ENCODE results near the gene TMEM150A. TPM values are rescaled to one million over a fixed set of nuclear protein-coding genes. Genes with fewer than 3 reads are reported as not detected.
A peak's percentile ranks its signal among the peaks of the same experiment; 100 is the strongest.

TMEM150A gene
- total and polyA plus RNA-seq, 2 of the 13 experiments (the other 11 are each of a cell fraction or from before 2014, with no cell fraction given), result 30.1 to 70.4 TPM

DNA sequence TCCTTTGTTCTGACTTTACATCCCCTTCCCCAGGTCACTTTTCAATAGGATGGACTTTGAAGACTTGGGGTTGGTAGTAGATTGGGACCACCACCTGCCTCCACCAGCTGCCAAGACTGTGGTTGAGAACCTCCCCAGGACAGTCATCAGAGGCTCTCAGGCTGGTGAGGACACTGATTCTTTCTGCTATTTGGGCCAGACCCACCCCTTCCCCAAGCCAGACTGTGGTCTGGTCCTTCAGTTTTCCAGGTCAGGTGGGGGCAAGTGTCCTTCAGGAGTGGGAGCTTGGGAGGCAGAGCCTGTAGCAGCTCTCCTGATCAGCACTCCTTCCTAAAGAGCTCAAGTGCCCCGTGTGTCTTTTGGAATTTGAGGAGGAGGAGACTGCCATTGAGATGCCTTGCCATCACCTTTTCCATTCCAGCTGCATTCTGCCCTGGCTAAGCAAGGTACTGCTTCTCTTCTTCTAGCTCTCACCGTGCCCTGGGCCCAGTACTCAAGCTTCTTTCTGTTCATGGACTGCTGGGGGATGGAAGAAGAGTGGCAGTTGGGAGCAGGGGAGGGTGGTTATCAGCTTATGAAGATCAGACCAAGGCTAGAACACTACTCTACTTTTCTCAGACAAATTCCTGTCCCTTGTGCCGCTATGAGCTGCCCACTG is 5.9 kb downstream of the TMEM150A start (continued):
- 0 out of 2 replicates have a peak, but pooled peaks have one; percentile 25 for TF ChIP-seq ZFP90 (CRISPR knock-in tag; IDR thresholded peaks at IDR 0.05; ENCODE audit: borderline replicate concordance)
- 0 out of 2 replicates have a peak, but pooled peaks have one; percentile 10 for TF ChIP-seq ZNF263 (CRISPR knock-in tag; IDR thresholded peaks at IDR 0.05)
- TF ChIP-seq TBX3 (IDR thresholded peaks at IDR 0.05; ENCODE audit: borderline replicate concordance), result no peak
- TF ChIP-seq, protein P1, sequence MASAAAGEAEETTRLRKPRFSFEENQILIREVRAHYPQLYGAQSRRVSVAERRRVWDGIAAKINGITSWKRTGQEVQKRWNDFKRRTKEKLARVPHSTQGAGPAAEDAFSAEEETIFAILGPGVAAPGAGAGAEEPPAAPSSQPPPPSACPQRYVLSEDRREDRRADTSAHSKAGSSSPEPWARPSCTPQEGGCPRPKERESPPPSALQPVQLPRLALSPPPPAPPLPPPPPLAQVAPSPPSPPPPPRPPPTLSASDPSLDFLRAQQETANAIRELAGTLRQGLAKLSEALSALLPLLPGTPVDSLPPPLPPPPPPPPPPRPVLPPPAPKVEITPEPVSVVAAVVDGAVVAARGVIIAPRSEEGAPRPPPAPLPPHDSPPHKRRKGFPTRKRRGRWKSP (CRISPR knock-in tag; IDR thresholded peaks at IDR 0.05), result no peak
- no peak for TF ChIP-seq HIVEP1 (CRISPR knock-in tag; IDR thresholded peaks at IDR 0.05)
- TF ChIP-seq SALL1 (CRISPR knock-in tag; IDR thresholded peaks at IDR 0.05), result 0 out of 2 replicates have a peak, but pooled peaks have one; percentile 22
- TF ChIP-seq SIX1 (CRISPR knock-in tag; IDR thresholded peaks at IDR 0.05; ENCODE audit: borderline replicate concordance), result no peak
- no peak for TF ChIP-seq ZFX (CRISPR knock-in tag; IDR thresholded peaks at IDR 0.05; ENCODE audit: low read depth)
- TF ChIP-seq RBM22 (optimal IDR thresholded peaks at IDR 0.05; ENCODE audit: low read length), result peak; percentile 92
- TF ChIP-seq MTF1 (CRISPR knock-in tag; IDR thresholded peaks at IDR 0.05), result no peak
- TF ChIP-seq POLR2A (IDR thresholded peaks at IDR 0.05; ENCODE audit: insufficient read depth in 1 of 2, low read depth in 2 of 2, low read length in 2 of 2), result no peak
- peak; percentile 39; the same call in 1 of the 2 replicates for TF ChIP-seq POLR2G (IDR thresholded peaks at IDR 0.05; ENCODE audit: low read depth, low read length)
- no peak for TF ChIP-seq KDM2A (CRISPR knock-in tag; IDR thresholded peaks at IDR 0.05; ENCODE audit: borderline replicate concordance, low read depth)
- no peak for TF ChIP-seq NBN (conservative IDR thresholded peaks at IDR 0.05)
- TF ChIP-seq ZNF556 (CRISPR knock-in tag; IDR thresholded peaks at IDR 0.05; ENCODE audit: borderline replicate concordance), result no peak
- TF ChIP-seq KMT2B (CRISPR knock-in tag; IDR thresholded peaks at IDR 0.05), result no peak
- TF ChIP-seq POLR2AphosphoS2 (IDR thresholded peaks at IDR 0.05; ENCODE audit: low read depth, low read length), result 0 out of 2 replicates have a peak, but pooled peaks have one; percentile 23
- no peak for TF ChIP-seq NFRKB (IDR thresholded peaks at IDR 0.05)
- 0 out of 2 replicates have a peak, but pooled peaks have one; percentile 27 for TF ChIP-seq MEIS2 (CRISPR knock-in tag; IDR thresholded peaks at IDR 0.05)
- no peak for TF ChIP-seq AKAP8 (CRISPR knock-in tag; IDR thresholded peaks at IDR 0.05)
- TF ChIP-seq ZNF598 (CRISPR knock-in tag; IDR thresholded peaks at IDR 0.05; ENCODE audit: borderline replicate concordance), result no peak
- TF ChIP-seq SIN3A (IDR thresholded peaks at IDR 0.05; ENCODE audit: borderline replicate concordance, low read depth, low read length), result no peak
- TF ChIP-seq, protein P2, sequence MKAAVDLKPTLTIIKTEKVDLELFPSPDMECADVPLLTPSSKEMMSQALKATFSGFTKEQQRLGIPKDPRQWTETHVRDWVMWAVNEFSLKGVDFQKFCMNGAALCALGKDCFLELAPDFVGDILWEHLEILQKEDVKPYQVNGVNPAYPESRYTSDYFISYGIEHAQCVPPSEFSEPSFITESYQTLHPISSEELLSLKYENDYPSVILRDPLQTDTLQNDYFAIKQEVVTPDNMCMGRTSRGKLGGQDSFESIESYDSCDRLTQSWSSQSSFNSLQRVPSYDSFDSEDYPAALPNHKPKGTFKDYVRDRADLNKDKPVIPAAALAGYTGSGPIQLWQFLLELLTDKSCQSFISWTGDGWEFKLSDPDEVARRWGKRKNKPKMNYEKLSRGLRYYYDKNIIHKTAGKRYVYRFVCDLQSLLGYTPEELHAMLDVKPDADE (CRISPR knock-in tag; IDR thresholded peaks at IDR 0.05), result no peak
- TF ChIP-seq ZBTB7B (CRISPR knock-in tag; IDR thresholded peaks at IDR 0.05), result no peak
- no peak for TF ChIP-seq KLF12 (CRISPR knock-in tag; IDR thresholded peaks at IDR 0.05; ENCODE audit: borderline replicate concordance)
- no peak for TF ChIP-seq RFX1 (IDR thresholded peaks at IDR 0.05)
- TF ChIP-seq U2AF2 (IDR thresholded peaks at IDR 0.05; ENCODE audit: low read depth, low read length), result no peak
- TF ChIP-seq ZEB1 (IDR thresholded peaks at IDR 0.05; ENCODE audit: insufficient replicate concordance, low read depth), result no peak
- no peak for TF ChIP-seq ZKSCAN1 (IDR thresholded peaks at IDR 0.05; ENCODE audit: low read length)
- no peak for TF ChIP-seq ZFY (CRISPR knock-in tag; IDR thresholded peaks at IDR 0.05)
- TF ChIP-seq RFX5 (IDR thresholded peaks at IDR 0.05; ENCODE audit: low read depth, low read length), result no peak
